Activated CD8-positive, alpha-beta memory T cell treated with anti-CD3 and anti-CD28 coated beads, Interleukin-2, amount 50 U/mL, for 24 hours (primary cell): ENCODE results near the gene NTNG1.
"Not testable (repeated sequence)": the region's sequence is repeated elsewhere in the genome, so short reads cannot be mapped to it uniquely, and the experiment has no call there.

Source experiments
- DNase-seq: peaks from one replicate; pipeline ENCODE4 v3.0.0-alpha.2; 2020; ENCODE audit errors: extremely low read depth

Gene NTNG1

DNA sequence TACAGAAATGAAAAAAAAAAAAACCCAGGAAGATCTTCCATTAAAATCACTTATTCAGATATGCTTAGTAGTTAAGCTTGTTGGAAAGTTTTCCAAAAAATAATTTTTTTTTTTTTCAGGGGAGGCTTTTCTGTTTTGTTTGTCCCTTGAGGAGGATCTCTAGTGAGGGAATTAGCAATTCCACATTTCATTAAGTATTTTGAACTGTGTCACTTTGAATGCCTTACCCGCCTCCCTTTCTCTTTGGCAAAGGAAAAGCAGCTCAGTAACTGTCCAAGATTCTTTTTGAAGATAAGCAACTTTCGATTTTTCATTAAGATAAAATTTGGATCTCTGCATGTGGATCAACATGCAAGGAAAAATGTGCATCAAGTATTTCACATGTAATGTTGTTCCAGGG lies 1.8 kb downstream of the NTNG1 start:
- DNase-seq = no peak

DNA sequence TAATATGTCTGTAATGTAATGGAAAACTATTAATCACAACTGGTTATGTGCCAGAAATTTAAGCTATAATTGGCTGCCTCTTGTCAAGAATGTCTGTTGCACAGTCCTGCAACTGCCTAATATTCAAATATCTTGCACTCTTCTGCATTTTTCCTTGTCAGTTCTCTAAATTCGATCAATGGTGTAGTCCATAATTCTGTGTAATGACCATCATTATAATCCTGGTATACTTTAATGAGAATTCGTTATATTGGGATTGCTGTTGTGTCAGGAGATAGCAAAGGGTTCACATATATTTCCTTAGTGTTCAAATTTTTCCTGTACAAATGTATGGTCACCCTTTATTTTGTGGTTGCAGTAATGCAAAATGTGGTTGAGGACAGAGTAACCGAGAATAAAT lies 4.8 kb downstream of the NTNG1 start:
- no peak for DNase-seq

DNA sequence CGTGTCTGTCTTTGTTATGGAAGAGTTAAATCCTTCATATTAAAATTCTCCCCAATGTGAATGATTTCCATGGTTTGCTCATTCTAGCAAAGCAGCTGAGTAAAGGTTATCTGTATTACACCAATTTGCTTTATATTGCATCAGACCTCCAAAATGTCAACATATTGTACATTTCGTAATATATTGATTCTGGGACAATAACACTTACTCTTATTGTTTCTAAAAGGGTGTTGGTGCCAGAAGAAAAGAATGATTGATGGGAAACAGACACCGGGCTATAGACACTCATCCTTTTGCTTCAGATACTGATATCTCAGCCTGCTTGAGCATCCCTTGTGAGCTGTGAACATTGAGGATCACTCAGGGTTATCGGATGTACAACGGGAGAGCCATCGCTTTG lies 7.0 kb downstream of the NTNG1 start:
- no peak for DNase-seq

DNA sequence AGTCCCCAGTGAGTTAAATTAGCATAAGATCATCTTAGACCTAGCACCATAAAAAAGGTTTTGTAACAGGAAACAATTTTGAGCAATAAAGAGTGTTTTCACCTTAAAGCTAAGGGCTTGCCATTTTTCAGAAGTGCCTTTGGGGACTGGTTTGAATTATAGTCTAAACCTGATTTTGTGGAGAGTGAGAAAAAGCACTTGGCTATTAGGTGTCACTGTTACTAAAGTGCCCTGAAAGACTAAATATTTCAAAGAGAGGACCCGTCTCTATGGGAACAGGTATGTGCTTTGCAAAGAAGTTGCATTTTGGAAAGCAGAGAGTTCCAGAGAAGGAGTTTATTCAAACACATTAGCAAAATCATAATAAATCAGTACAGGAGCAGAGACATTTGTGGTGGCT lies 9.1 kb downstream of the NTNG1 start:
- DNase-seq = no peak

DNA sequence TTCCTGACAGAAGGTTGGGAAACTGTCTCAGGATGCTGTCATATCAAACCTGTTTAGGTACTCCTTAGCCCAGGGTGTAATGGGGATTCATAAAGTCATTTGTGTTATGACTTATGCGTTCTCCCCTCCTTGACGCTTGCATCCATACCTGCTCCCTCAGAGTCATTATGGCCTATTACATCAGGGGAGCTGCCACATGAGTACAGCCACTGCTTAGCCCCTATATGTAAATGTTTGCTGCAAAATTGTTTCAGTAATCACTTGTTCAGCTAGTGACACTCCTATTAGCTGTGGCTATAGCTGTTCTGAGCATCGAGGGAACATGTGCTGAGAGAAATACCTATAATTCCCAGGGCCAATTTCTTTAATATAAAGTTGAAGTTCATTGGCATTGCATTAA lies 10.5 kb downstream of the NTNG1 start:
- DNase-seq = no peak

DNA sequence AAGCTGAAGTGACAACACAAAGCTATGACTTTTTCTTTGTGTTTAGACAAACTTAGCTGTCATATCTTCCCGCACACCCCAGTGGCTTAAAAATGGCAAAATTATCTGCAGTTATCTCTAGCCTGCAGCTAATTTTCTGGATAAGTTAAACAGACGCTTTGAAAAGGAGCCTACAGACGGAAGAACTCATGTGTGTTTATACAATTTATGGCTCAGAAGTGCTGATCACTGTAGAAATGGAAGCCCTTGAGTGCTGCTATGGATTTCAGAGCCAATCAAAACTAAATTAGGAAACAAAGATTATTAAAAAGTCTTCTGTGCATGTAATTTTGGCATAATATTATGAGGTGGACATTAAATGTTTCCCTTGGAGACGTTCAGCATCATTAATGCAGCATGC lies 11.6 kb downstream of the NTNG1 start:
- no peak for DNase-seq

DNA sequence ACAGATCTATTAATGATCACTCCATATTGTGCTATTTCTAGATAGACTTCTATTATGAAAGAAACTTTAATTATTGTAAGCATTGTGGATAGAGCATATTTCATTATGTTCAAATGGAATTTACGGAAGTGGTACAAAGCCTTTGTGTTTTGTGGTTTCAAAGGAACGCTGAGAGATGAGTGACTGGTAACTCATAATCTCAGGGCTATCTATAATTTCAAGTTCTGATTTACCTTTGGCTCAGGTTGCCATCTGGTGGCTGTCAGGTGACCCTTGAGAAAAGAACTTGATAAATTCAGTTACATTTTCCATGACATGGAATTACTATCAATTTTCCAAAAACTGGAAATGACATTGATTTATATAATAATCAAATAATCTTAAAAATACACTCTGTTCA lies 12.2 kb downstream of the NTNG1 start:
- DNase-seq = no peak

DNA sequence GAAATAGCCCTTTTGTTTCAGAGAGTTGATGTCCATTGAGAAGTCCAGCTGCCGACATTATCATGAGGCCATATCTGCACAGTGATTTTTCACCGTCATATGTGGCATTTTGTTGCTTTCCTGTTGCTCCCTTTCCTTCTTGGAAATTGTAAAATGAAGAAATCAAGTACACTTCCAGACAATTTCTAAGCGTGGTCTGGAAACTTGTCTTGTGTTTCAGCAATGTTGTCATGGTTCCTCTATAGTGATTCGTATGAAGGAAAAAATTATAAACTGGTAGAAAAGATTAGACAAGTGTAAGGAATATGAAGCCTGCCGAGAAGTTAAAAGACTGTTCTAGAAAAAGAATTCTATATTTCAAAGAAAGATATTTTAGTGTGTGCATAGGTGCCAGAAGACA lies 17.7 kb downstream of the NTNG1 start:
- DNase-seq = no peak

DNA sequence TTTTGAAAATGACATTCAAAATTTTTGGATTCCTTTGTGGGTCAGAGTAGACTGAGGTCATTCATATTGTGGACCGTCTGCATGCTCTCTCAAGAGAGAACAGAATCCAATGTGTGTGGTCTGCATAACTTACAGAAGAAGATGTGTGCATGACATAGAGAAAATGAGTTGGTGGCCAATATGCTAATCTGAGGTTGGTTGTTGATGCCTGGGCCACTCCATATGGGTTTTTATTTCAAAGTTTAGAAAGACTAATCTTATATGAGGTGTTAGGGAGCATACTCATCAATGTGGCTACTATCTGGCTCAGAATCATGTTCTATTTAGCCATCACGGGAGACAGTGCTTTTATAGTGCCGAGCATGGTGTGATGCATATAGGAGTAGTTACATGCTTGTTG lies 18.2 kb downstream of the NTNG1 start:
- DNase-seq = no peak

DNA sequence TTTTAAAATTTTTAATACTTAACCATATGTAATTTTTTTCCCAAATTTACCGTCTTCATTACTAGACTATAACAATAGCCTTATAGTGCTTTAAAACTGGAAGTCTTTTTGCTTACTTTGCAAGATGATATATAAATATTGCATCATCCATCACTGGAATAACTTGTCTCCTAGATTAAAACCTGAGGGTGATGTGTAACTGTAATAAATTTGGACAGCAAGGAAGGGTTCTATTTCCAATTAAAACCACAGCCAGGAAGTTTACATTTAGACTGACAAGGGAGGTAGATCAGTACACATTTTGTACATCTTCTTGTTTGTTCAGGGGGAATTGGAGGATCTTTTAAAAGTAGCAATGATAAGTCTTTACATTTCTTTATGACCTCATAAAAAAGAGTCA lies 21.9 kb downstream of the NTNG1 start:
- DNase-seq = no peak

DNA sequence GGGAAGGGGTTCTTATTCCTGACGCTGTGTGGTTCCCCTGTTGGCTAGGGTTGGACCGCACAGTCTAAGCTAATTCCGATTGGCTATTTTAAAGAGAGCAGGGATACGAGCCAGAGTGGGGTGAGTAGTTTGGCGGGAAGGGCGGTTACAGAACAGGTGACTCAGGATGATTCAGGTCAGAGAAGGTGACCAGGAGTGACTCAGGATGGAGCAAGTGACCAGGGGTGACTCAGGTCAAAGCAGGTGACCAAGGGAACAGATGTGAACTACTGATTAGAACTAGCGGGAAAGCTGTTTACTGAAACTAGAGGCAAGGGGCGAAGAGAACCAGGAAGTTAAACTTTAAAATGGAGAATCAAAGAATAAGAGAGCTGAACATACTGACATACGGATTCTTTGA lies 24.1 kb downstream of the NTNG1 start:
- DNase-seq = not testable (repeated sequence)

DNA sequence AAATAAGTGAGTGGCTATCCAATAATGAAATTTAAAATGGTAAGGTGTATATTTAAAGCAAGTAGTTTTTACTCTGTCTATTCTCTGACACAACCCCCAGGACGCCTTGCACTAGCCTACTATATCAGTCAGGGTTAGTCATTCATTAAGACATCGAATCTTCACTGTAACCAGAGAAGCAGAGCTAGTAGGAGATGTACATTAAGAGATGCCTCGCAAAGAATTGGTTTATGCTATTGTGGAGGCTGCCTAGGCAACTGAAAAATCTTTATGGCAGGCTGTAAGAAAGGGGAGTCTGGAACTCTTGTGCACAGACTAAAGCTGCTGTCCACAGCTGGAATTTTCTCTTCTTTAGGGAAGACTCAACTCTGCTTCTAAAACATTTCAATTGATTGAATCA lies 28.8 kb downstream of the NTNG1 start:
- no peak for DNase-seq

DNA sequence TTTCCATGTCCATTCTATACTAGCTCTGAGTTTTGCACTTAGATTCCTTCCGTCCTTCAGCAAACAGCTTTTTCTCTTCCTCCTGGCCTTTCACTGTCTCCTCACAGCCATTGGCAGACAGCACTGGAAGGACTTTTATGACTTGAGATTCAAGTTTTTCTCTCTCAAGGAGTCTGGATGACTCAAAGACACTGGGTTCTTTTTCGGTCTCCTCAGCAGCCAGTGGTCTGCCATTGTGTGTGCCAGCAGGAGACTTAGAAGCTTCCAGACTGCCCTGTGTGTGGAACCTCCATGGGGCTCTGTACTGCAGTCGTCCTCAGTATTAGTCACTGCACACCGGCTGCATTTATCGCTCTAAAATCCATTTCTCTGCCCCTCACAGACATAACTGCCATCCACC lies 30.5 kb downstream of the NTNG1 start:
- no peak for DNase-seq

DNA sequence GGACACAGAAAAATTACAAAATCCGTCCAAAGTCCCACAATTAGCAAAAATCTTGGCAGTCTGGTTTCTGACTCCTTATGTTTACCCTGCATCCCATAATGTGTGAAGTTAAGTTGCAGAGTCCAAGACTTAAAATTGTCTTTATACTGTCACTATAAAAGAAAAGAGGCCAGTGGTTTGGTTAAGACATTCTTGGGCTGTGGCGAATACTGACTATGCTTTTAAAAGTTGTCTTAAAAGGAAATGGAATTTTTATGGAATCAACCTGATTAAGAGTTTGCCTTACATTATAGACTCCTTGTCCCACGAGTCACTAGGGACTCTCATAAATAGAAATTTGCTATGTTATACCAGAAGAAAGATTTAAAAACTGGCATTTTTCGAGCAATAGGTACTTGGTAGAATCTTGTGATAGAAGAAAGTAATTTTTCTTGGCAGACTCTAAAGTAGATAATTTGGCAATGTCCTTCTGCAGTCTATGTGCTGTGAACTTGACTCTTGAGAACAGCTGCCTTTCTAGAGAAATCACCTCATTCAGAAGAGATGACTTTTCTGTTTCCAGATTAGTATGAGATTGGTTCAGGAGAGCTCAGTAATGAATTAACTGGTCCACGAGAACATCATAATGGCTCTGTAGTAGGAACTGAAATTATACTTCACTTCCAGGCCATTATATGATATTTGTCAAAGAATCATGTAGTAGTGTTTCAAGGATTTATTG lies 31.8 kb downstream of the NTNG1 start:
- no peak for DNase-seq

DNA sequence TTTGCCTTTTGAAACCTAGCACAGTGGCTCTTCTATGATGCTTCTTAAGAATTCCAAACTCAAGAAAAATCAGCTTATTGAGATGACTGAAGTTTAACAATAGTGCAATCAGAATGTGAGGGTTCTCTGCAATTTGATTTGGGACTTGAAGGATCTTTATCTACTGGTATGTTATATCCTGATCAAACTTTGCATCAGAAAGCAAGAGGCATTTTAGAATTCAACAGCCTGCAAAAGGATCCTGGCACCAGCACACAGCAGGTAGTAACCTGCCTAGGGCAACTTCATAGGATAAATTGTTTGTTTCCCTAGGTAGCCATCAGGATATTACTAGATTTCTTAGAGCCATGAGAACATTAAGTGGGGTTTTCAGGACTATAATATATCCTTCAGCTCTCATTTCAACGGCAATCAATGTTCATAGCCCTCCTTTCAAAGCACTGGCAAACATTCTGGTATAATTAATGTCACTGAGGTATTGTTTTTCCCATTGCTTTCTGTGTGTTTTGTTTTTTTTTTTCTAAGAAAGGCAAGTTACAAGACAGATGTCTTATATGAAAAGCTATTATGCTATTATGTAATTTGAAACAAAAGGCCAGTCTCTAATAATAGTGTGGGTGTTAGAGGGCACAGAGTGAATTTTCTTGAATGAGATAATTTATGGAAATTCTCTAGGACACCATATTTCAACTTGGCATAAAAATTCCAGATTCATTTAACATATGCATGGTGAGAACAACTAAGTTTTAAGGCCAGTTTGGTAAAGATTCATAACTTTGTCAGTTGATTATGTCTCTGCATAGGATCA lies 34.5 kb downstream of the NTNG1 start:
- DNase-seq = no peak

DNA sequence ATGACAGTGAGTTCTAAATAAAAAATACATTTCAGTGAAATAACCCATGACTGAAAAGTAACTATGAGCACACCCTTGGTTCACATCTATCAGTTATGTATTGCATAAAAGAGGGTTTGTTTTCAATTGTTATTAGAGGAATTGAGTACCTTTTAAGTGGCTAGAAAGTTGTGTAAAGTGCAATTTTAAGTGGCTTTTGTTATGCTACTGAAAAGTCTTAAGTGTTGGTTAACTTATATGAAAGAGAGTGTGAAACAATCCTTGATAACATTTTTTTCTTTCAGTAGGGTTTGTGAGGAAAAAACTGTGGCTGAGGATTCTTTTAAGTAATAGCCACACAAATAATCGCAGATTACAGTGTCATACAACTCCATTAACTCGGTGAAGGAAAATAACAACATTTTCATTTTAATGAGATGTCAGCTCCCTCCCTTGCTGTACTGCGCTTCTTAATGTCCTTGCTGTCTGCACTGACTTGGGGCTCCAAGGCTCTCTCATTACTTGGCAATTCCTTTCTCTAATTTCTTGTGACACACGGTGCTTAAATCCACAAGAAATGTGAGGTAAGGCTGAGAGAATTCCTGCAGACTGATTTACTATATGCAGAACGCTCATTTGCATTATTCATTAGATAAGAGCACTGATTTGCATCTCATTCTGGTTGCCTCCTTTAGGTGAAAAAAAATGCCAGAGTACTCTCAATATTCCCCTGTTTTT lies 40.6 kb downstream of the NTNG1 start:
- no peak for DNase-seq

DNA sequence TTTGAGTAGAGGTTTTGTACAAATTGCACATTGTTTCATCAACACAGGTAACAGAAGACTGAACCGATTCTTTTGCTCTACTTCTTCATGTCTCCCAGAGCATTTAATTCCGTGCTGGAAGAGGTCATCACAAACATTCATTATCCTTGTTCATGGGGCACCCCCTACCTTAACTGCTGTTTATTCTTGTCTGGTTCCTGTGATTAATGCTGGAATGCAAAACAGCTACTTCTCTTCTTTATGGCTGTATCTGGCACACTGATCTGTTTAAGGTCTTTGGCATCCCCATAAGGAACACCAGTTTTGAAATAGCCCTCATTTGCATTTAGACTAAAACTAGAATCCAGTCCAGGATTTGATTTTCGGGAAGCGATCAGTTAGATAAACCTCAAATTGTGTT lies 42.2 kb downstream of the NTNG1 start:
- no peak for DNase-seq

DNA sequence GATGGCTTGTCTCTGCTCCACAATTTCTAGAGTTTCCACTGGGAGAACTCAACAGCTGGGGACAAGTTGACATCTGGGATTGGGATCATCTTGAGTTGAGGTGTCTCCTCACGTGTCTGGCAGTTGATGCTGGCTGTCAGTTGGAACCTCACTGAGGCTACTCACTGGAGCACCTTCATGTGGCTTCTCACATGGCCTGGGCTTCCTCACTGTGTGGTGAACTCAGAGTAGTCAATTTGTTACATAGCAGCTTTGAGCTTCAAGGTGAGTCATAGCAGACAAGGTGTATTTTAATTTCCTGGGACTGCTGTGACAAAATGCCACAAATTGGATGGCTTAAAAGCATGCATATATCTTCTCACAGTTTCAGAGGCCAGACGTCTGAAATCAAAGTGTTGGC lies 44.0 kb downstream of the NTNG1 start:
- no peak for DNase-seq

DNA sequence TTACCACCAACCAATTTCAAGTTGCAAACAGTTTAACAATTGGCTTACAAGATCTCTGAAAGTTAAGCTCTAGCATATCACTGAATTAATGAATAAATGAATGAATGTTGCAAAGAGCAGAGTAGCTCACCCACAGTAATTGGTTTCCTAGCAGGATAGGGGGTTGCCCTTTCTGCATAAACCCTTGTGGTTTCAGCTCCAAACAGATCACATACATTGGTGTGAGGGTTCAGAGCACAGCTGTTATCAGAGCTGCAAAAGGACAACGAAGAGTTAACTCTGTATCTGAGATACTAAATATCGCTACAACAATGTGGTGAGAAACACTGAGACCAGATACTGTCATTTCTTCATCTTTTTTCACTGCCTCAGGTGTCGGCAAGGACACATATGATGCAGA lies 46.6 kb downstream of the NTNG1 start:
- no peak for DNase-seq

DNA sequence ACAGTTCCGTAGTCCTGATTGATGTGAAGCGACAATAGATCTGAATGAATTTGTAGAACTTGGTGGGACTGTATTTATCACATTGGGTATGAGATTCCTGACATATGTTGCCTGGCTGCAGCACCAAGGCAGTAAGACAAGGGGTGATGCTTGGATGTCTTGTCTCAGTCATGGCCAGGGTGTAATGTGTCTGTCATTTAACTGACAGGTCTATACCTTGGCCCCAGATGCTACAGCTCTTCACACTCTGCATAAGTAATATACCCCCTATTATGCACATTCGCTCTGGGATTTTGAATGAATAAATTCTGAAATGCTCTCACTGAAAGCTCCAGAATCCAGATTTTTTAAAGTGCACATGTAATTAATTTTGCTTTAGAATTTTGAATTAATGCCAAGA lies 47.3 kb downstream of the NTNG1 start:
- no peak for DNase-seq

DNA sequence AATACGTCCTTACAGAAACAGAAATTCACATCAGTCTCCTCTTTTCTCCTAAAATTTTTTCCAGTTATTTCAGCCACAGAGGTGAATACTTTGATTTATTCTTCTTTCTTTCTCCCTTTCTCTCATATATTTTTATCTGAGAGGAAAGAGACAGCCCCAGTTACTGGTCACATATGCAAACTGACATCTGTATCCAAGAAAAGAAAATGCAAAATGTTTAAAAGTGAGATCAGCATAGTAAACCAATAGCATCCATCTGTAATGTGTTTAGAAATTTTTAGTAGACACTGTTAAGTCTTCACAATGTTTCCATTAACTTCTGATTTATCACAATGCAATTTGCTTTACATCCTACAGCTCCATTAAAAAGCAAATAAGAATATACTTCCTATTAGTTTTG lies 53.5 kb downstream of the NTNG1 start:
- no peak for DNase-seq

DNA sequence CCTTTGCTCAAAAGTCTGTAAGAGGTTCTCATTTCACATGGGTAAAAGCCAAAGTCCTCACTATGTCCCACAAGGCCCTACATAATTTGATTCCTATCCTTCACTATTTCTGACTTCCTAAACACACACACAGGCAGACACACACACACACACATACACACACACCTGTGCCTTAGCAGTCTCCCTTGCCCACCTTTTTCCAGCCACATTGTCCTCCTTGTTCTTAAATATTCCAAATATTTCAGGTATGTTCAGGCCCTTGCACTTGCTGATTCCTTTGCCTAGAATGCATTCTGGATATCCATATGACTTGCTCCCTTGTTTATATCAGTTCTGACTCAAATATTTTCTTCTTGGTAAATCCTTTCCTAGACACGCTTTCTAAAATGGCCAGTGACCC lies 54.6 kb downstream of the NTNG1 start:
- no peak for DNase-seq

DNA sequence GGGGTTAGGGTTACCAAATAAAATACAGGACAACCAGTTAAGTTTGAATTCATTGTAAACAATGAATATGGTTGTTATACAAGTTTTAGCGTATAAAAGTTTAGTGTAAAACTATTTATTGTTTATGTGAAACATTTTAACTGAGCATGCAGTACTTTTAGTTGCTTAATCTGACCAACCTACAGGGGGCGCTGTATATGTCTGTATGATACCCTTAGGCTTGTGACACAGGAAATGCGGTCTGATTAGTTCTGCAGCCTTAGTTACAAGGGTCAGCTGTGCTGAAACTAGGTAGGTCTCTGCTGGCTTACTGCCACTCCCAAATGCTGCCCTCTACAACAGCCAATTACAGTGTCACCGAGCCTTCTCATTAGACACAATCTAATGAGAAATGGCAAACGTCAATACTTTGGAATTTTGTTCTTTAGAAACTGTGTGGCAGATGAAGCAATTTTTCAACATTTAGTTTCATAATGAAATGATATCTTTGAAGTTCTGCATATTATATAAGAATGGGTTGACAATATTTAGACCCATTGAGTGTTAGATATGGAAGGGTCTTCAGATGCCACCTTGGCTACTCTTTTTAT lies 56.2 kb downstream of the NTNG1 start:
- no peak for DNase-seq
